Measurements from ENCODE around the gene NPAT. TPM values are rescaled to one million over a fixed set of nuclear protein-coding genes. Genes with fewer than 3 reads are reported as not detected.
"Not testable (repeated sequence)": the region's sequence is repeated elsewhere in the genome, so short reads cannot be mapped to it uniquely, and the experiment has no call there.

The NPAT gene
- total RNA-seq, 4 donors from 2014 or later = 14.0 to 30.6 (median 14.6) TPM

DNA sequence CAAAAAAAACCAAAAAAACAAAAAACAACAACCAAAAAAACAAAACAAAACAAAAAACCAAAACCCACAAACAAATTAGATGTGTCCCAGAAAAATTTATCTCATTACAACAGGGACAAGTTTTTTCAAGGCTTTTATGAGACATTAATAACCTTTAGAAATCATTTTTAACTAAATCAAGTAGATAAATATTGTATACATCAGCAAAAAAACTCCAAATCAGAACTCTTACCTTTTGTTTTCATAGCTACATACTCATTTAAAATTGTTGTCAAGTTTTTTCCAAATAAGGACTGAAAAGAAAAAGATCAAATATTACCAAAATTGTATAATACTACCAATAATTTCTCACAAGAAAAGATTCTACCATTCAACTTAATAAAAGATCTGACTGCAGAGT lies 28.7 kb downstream of the NPAT start:
- TF ChIP-seq, protein P1, sequence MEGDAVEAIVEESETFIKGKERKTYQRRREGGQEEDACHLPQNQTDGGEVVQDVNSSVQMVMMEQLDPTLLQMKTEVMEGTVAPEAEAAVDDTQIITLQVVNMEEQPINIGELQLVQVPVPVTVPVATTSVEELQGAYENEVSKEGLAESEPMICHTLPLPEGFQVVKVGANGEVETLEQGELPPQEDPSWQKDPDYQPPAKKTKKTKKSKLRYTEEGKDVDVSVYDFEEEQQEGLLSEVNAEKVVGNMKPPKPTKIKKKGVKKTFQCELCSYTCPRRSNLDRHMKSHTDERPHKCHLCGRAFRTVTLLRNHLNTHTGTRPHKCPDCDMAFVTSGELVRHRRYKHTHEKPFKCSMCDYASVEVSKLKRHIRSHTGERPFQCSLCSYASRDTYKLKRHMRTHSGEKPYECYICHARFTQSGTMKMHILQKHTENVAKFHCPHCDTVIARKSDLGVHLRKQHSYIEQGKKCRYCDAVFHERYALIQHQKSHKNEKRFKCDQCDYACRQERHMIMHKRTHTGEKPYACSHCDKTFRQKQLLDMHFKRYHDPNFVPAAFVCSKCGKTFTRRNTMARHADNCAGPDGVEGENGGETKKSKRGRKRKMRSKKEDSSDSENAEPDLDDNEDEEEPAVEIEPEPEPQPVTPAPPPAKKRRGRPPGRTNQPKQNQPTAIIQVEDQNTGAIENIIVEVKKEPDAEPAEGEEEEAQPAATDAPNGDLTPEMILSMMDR (IDR thresholded peaks at IDR 0.05) = no peak
- no peak for TF ChIP-seq POLR2A (IDR thresholded peaks at IDR 0.05)
- Histone ChIP-seq H3K36me3 (peaks cover 54% of the 10 kb centered on the region), H3K27ac (no peak overlapping the region), H3K9me3 (no peaks in the 10 kb centered on the region), H3K4me1 (no peaks in the 10 kb centered on the region), H3K4me3 (no peak overlapping the region), H3K27me3 (no peaks in the 10 kb centered on the region)
- DNase-seq (ENCODE audit: low spot score in 2 of 2) = no peak

DNA sequence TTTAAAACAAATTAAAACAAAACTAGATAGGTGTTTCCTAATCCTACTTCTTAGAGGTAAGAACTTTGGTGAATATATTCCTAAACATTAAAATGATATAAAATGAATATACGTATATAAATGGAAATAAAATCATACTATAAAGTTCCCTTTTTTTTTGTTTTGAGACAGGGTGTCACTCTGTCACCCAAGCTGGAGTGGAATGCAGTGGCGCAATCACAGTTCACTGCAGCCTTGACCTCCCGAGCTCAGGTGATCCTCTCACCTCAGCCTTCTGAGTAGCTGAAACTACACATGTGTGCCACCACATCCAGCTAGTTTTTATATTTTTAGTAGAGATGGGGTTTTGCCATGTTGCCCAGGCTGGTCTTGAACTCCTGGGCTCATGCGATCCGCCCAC lies 44.9 kb downstream of the NPAT start:
- 76% methylated on average over 5 of the region's 5 CpGs for WGBS
- no peaks in the 10 kb centered on the region for H3K9me3 ChIP-seq
- no peak overlapping the region for H3K27ac ChIP-seq
- no peaks in the 10 kb centered on the region for H3K27me3 ChIP-seq
- H3K4me1 ChIP-seq = no peaks in the 10 kb centered on the region
- DNase-seq (ENCODE audit: low spot score in 2 of 2) = no peak
- H3K4me3 ChIP-seq = no peak overlapping the region
- TF ChIP-seq POLR2AphosphoS5 (IDR thresholded peaks at IDR 0.05) (no peak), POLR2A (IDR thresholded peaks at IDR 0.05) (no peak), EP300 (IDR thresholded peaks at IDR 0.05) (no peak)
- TF ChIP-seq, protein P1 (IDR thresholded peaks at IDR 0.05) = no peak
- peaks cover 75% of the 10 kb centered on the region for H3K36me3 ChIP-seq

DNA sequence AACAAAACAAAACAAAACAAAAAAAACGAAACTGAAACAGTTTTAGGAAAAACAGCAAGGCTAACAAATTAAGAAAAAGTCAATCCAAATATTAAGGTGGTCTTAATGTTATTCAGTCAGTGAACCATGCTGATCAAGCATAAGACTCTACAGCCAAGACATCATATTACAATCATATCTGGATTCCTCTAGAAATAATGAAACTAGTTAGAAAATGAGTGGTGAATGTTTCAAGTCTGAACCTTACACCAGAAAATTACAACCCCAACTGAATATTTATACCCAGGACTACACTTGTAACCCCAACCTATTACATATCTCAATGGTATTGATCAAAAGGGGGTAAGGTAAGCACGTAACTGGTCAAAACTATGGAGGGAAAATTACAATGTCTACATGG lies 52.3 kb downstream of the NPAT start:
- Histone ChIP-seq H3K4me3 (no peak overlapping the region), H3K4me1 (no peaks in the 10 kb centered on the region), H3K27me3 (no peaks in the 10 kb centered on the region), H3K27ac (no peak overlapping the region), H3K36me3 (peaks cover 61% of the 10 kb centered on the region), H3K9me3 (no peaks in the 10 kb centered on the region)
- no peak for DNase-seq (ENCODE audit: low spot score in 2 of 2)
- TF ChIP-seq EP300 (IDR thresholded peaks at IDR 0.05) (no peak), POLR2AphosphoS5 (IDR thresholded peaks at IDR 0.05) (no peak)
- TF ChIP-seq, protein P1 (IDR thresholded peaks at IDR 0.05) = no peak
- WGBS = 74% methylated on average over 2 of the region's 2 CpGs

DNA sequence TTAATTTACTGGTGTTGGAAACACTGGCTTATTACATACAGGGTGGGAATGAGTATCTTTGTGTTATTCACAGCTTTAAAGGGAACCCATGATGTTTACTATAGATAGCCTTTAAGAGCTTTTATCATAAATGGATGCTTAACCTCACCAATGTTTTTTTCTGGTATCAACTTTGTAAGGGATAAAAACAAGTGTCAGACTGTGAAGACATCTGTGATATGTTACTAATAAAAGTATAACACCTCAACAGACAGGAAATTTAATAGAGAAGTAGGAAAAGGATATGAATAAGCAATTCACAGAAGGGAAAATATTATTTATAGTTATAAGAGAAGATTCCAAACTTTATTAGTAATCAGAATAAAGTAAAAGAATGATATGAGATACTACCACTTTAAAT lies 54.8 kb downstream of the NPAT start:
- DNase-seq (ENCODE audit: low spot score in 2 of 2) = no peak

DNA sequence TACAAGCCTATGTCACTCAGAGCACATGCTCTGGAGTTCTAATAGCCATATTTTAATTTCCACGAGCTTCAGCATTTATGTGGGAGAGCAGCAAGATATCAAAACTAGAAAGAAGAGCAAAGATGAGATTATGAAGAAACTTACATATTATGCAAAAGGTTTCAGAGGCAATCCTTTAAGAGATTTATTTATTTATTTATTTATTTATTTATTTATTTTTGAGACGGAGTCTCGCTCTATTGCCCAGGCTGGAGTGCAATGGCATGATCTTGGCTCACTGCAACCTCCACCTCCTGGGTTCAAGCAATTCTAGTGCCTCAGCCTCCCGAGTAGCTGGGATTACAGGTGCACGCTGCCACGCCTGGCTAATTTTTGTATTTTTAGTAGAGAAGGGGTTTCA lies 59.6 kb downstream of the NPAT start:
- not testable (repeated sequence) for H3K4me3 ChIP-seq; H3K27ac ChIP-seq; H3K4me1 ChIP-seq; H3K9me3 ChIP-seq; H3K27me3 ChIP-seq; DNase-seq (ENCODE audit: low spot score in 2 of 2)
- 79% methylated on average over 6 of the region's 6 CpGs for WGBS
- peaks cover 83% of the 10 kb centered on the region for H3K36me3 ChIP-seq

More for the DNA sequence above, 54.8 kb downstream of the NPAT start:
- Histone ChIP-seq H3K27me3 (no peaks in the 10 kb centered on the region), H3K27ac (no peak overlapping the region), H3K9me3 (no peaks in the 10 kb centered on the region), H3K4me3 (no peak overlapping the region), H3K4me1 (no peaks in the 10 kb centered on the region), H3K36me3 (peaks cover 66% of the 10 kb centered on the region)
- no peak for TF ChIP-seq POLR2AphosphoS5 (IDR thresholded peaks at IDR 0.05)
- no peak for TF ChIP-seq POLR2A (IDR thresholded peaks at IDR 0.05)
- TF ChIP-seq, protein P1 (IDR thresholded peaks at IDR 0.05) = no peak

DNA sequence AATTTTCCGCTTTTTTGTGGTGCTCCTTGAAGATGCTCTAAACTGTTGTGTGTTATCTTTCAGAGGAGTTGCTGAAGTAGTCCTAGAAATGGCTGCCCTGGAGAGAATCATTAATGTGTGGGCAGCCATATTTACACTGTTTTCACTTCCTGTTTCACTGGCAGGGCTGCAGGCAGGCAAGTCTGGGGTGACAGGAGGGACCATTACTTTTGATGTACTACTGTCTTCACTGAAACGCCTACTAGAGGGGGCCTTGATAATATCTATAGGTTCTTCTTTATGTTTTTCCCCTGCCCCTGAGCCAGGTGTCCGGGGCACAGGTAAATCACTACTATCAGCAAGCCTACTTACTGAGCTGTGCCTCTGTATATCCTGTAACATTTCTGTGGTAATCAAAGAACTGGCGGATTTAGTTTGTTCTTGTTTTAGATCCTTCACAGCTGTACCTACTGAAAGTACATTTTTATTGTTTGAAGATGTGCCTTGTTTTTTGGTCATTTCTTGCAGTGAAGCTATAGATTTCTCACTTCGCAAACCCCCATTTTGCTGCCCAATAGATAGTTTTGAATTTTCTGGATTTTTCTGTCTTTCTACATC lies 61.4 kb downstream of the NPAT start:
- Histone ChIP-seq H3K36me3 (peaks cover 81% of the 10 kb centered on the region), H3K9me3 (no peaks in the 10 kb centered on the region), H3K27me3 (no peaks in the 10 kb centered on the region), H3K27ac (no peak overlapping the region), H3K4me3 (no peak overlapping the region), H3K4me1 (no peaks in the 10 kb centered on the region)
- no peak for TF ChIP-seq EP300 (IDR thresholded peaks at IDR 0.05)
- TF ChIP-seq POLR2A (IDR thresholded peaks at IDR 0.05) = no peak
- DNase-seq (ENCODE audit: low spot score in 2 of 2) = no peak
- whole genome bisulfite sequencing = 89% methylated on average over 5 of the region's 5 CpGs

Data from suprapubic skin (tissue), 4 donors.